Measurements from ENCODE around the gene MAGEF1.

Gene MAGEF1

GRCh38 chr3:184665101-184665500, 46.8 kb downstream of the MAGEF1 start:
- Histone ChIP-seq H3K36me3 (no peaks in the 10 kb centered on the region), H3K4me1 (peaks cover 21% of the 10 kb centered on the region), H3K9me3 (no peaks in the 10 kb centered on the region), H3K27me3 (no peaks in the 10 kb centered on the region; the same call in 1 of the 2 replicates), H3K4me3 (ENCODE audit: low read depth, low read length) (no peak overlapping the region)
- TF ChIP-seq CTCF (IDR thresholded peaks at IDR 0.05; ENCODE audit: low read depth, low read length): no peak
- DNase-seq: no peak

- no peaks in the 10 kb centered on the region for H3K36me3 ChIP-seq
- TF ChIP-seq CTCF (IDR thresholded peaks at IDR 0.05; ENCODE audit: low read depth, low read length): no peak
- H3K27me3 ChIP-seq: no peaks in the 10 kb centered on the region
- no peaks in the 10 kb centered on the region for H3K9me3 ChIP-seq
- peak; percentile 60 for DNase-seq
- H3K4me1 ChIP-seq: peaks cover 23% of the 10 kb centered on the region
- no peak overlapping the region for H3K4me3 ChIP-seq (ENCODE audit: low read depth, low read length)
These were observed 48.1 kb downstream of the MAGEF1 start for GRCh38 chr3:184663756-184664155.

GRCh38 chr3:184663356-184663755, 48.5 kb downstream of the MAGEF1 start:
- no peaks in the 10 kb centered on the region for H3K9me3 ChIP-seq
- DNase-seq: no peak
- H3K36me3 ChIP-seq: no peaks in the 10 kb centered on the region
- TF ChIP-seq CTCF (IDR thresholded peaks at IDR 0.05; ENCODE audit: low read depth, low read length): no peak
- no peaks in the 10 kb centered on the region for H3K27me3 ChIP-seq
- no peak overlapping the region for H3K4me3 ChIP-seq (ENCODE audit: low read depth, low read length)
- peaks cover 25% of the 10 kb centered on the region for H3K4me1 ChIP-seq

GRCh38 chr3:184662187-184662586, 49.7 kb downstream of the MAGEF1 start:
- Histone ChIP-seq H3K27me3 (no peaks in the 10 kb centered on the region), H3K4me3 (ENCODE audit: low read depth, low read length) (no peak overlapping the region), H3K4me1 (peaks cover 25% of the 10 kb centered on the region), H3K36me3 (no peaks in the 10 kb centered on the region), H3K9me3 (no peaks in the 10 kb centered on the region)
- DNase-seq: no peak
- no peak for TF ChIP-seq CTCF (IDR thresholded peaks at IDR 0.05; ENCODE audit: low read depth, low read length)

- peaks cover 29% of the 10 kb centered on the region for H3K4me1 ChIP-seq
These were observed 50.9 kb downstream of the MAGEF1 start for GRCh38 chr3:184660931-184661330.

More at GRCh38 chr3:184660931-184661330, 50.9 kb downstream of the MAGEF1 start:
- DNase-seq: no peak
- TF ChIP-seq CTCF (IDR thresholded peaks at IDR 0.05; ENCODE audit: low read depth, low read length): no peak
- Histone ChIP-seq H3K9me3 (no peaks in the 10 kb centered on the region), H3K36me3 (no peaks in the 10 kb centered on the region), H3K27me3 (no peaks in the 10 kb centered on the region), H3K4me3 (ENCODE audit: low read depth, low read length) (no peak overlapping the region)
